ENCODE data around the gene HMCN1.
A peak's percentile ranks its signal among the peaks of the same experiment; 100 is the strongest.

HMCN1 gene

DNA sequence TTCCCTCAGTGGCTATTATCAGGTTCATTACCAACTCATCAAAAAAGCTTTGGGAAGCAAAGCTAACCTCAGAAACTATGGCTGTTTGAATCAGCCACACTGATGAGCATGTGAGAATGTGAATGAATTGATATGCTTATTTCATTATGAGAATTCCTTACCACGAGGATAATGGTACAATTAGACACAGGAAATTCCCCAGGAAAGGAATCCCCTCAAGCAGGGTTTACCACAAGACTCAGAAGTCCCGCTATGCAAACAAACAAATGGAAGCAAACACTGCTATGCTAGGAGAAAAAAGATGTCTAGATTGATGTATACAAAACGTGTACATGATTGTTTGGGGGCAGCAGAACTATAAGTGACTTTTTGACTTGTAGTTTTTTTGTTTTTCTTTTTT lies 205.0 kb downstream of the HMCN1 start:
- no peak overlapping the region for H3K27ac ChIP-seq
- no peak for DNase-seq (ENCODE audit: low read depth, low spot score)

- DNase-seq (ENCODE audit: low read depth, low spot score), result no peak
- H3K27ac ChIP-seq, result no peak overlapping the region
Observed at GRCh38 chr1:185942961-185943360, 208.8 kb downstream of the HMCN1 start.

DNA sequence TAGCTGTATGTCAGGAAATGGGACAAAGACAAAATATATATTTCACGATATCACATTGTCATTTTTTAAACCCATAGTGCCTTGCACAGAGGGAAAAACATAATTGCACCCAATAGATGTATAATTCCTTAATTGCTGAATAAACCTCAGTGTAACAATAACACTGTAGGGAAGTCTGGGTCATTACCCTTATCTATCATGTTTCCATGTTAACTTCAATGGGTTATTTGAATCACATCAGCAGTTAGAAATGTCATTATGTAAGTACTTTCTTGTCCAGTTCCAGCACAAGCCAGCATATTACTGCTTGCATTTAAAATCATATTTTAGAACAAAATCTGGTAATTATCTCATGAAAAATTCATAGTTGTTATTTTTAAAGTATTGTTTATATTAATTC lies 222.7 kb downstream of the HMCN1 start:
- H3K27ac ChIP-seq, result no peak overlapping the region
- no peak for DNase-seq (ENCODE audit: low read depth, low spot score)

GRCh38 chr1:185957441-185958363 lies 223.5 kb downstream of the HMCN1 start:
- no peak overlapping the region for H3K27ac ChIP-seq
- no peak for DNase-seq (ENCODE audit: low read depth, low spot score)

DNA sequence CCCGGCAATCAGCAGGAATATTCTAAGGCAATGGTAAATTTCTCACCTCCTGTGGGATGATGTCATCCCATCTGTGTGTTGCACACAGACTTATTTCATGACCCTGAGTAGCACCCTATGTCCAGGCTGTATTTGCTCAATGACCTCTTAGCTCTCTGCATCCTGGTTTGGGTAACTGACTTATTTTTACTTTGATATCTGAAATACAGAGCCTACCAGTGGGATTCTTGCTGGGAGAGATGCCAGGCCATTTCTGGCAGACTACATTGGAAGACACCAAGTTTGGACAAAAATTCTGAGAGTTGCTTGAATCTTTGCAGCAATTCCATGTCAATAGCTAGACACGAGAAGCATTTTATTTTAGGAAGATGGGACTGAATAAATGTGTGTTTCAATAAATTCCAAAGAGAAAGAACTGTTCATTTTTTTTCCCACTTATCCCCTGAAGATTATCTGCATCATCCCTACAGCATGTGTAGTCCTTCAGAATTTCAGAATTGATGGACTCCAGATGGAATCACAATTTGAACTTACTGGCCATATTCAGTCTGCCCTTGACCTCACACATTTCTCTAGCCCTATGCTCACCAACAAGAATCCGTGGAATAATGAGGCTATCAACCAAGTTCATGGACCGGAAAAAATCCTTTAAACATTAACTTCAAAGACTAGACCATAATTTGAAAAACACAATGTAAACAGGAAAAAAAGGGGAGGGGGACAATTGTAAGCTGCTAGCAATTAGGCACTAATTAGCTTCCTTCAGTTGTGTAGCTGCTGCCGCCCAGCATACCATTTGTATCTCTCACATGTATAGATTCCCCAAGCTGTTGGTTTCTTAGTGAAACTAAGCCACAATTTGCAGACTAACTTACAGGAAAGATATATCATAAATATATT lies 226.5 kb downstream of the HMCN1 start:
- H3K27ac ChIP-seq, result no peak overlapping the region
- no peak for DNase-seq (ENCODE audit: low read depth, low spot score)

DNA sequence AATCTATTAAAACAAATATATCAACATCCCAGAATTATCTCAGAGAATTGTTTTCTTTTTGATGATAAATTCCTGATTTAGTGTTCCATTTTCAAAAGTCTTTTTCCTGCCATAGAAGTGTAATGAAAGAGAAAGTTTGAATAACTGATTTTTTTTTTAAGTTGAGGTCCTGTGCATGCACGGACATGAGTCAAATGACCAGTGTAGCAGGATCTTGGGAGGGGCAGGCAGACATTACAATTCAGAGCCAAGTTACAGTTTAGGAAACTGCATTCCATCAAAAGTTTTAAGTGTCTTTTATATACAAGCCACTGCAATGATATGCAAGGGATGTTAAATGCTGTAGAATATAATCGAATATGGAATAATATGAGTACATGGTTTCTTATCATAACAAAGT lies 227.5 kb downstream of the HMCN1 start:
- peak; percentile 6 for DNase-seq (ENCODE audit: low read depth, low spot score)
- H3K27ac ChIP-seq, result no peak overlapping the region

GRCh38 chr1:185964946-185965345 lies 230.8 kb downstream of the HMCN1 start:
- DNase-seq (ENCODE audit: low read depth, low spot score), result no peak

DNA sequence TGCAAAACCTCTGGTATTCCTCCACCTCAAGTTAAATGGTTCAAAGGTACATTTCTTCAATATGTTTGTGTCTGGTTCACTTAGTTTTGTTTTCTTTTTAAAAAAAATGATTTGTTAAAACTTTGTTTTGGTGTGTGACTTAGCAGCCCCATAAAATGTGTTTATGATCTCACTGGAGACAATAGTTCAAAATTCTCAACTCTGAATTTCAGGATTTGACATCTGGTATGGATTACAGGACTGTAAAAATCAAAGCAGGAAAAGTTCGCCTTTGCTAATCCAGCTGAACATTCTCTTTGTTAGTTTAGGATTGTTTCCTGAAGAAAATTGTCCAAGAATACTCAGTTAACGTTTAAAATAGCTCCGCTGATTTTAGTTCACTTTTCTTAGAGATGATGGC lies 231.7 kb downstream of the HMCN1 start:
- no peak overlapping the region for H3K27ac ChIP-seq
- no peak for DNase-seq (ENCODE audit: low read depth, low spot score)

More at GRCh38 chr1:185964946-185965345, 230.8 kb downstream of the HMCN1 start:
- H3K27ac ChIP-seq, result no peak overlapping the region

DNA sequence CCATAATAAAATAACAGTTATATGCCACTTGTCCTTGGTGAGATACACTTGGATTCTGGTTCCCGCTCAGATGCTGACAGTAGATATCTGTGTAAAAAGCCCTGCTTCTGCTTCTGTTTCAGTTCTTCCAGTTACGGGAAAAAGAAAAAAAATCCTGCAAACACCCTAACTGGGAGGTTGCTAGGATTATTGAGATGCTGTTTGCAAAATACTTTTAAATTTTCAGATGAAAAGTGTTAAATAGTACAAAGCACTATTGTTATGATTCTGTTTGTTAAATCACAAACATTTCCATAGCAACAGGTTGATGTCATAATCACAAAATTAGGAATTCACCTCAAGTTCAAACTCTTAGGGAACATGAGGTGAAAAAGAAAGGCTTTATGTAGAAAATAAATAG lies 232.3 kb downstream of the HMCN1 start:
- H3K27ac ChIP-seq, result no peak overlapping the region
- no peak for DNase-seq (ENCODE audit: low read depth, low spot score)

GRCh38 chr1:185969028-185969427 lies 234.8 kb downstream of the HMCN1 start:
- DNase-seq (ENCODE audit: low read depth, low spot score), result no peak
- H3K27ac ChIP-seq, result no peak overlapping the region

DNA sequence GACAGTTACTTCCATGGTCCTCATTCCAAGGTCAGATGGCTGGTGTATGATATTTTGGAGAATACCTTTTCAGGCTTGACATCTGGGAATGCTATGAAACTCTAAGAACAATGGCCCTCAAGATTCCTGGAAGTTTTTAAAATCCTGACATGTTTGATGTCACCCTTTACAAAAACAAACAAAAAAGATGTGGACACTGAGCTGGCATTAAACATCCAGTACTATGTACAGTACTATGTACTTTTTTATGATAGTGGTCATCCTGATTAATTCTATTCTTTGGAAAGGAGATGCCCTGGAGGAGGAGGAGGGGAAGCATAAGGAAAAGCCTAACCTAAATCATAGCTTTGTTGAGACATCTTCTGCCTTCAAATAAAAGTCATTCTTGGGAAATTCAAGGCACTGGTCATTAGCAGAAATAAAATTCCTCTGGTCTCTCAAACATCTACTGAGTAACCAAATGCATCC lies 235.4 kb downstream of the HMCN1 start:
- no peak overlapping the region for H3K27ac ChIP-seq
- no peak for DNase-seq (ENCODE audit: low read depth, low spot score)

DNA sequence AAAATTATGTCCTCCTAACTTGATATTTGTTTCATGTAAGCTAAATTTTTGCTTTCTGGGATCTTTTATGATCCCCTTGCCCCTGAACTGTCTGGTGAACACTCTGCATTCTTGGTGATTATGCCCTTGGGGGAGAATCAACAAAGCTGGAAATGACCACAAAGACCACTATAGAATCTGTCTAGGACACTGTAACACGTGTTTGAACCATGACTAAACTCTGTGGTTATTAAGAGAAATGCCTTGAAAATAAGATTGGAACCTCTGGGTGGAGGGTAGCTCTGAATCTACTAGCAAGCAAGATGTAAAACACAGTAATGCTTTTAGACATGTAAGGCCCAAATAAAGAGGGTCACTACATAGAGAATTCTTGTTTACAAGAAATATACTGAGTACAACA lies 237.5 kb downstream of the HMCN1 start:
- H3K27ac ChIP-seq, result no peak overlapping the region
- DNase-seq (ENCODE audit: low read depth, low spot score), result no peak

DNA sequence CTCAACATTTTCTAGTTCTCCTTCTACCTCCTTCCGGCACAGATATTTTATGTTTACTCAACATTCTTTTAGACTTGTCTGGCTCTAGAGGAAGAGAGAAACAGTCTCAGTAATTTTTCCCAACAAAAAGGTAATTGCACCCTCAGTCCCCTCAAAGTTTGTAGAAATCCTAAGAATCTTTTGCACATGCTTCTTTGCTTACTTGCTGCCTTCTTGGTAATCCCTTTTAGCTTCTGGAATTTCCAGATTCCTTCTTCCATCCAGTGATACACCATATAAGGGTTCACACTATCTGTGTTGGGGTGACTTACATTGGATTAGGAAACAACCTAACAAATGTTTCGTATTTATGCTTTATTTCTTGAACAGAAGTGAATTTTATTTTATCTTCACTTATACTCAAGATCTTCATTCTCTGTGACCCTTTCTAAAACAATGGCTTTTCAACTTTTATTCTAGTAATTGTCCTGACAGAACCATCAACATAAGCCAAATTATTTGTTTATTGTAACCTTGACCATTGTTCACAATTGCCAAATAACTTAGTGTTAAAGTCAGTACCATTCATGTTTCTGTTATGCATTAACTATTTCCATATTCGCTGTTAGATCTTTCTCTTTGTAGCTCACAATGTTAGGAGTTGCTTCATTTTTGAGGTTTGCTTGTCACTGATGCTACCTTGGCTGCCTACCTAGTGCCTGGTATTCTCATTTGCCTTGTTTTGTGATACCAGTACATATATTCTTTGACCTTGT lies 238.1 kb downstream of the HMCN1 start:
- H3K27ac ChIP-seq, result no peak overlapping the region
- DNase-seq (ENCODE audit: low read depth, low spot score), result no peak

DNA sequence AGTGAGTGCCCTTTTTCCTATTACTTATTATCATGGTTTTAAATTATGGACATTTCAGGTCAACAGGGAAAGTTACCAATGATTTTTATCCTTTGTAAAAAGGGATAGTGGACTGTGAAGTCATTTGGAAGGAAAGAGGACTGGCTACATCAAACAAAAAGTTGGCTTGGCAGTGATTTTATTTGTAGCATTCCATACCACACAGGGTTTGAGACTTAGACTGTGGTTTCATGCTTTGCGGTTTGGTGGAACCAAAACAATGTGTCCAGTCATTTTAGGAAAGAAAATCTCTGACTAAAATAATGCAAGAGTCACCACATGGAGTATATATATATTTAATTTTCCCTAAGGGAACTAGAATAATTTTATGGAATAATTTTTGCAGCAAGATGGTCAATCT lies 239.5 kb downstream of the HMCN1 start:
- no peak overlapping the region for H3K27ac ChIP-seq
- DNase-seq (ENCODE audit: low read depth, low spot score), result peak; percentile 6

- no peak for DNase-seq (ENCODE audit: low read depth, low spot score)
- H3K27ac ChIP-seq, result no peak overlapping the region
Observed at GRCh38 chr1:185974367-185975170, 240.4 kb downstream of the HMCN1 start.

- no peak for DNase-seq (ENCODE audit: low read depth, low spot score)
- no peak overlapping the region for H3K27ac ChIP-seq
Observed at GRCh38 chr1:185980891-185981290, 246.7 kb downstream of the HMCN1 start.

DNA sequence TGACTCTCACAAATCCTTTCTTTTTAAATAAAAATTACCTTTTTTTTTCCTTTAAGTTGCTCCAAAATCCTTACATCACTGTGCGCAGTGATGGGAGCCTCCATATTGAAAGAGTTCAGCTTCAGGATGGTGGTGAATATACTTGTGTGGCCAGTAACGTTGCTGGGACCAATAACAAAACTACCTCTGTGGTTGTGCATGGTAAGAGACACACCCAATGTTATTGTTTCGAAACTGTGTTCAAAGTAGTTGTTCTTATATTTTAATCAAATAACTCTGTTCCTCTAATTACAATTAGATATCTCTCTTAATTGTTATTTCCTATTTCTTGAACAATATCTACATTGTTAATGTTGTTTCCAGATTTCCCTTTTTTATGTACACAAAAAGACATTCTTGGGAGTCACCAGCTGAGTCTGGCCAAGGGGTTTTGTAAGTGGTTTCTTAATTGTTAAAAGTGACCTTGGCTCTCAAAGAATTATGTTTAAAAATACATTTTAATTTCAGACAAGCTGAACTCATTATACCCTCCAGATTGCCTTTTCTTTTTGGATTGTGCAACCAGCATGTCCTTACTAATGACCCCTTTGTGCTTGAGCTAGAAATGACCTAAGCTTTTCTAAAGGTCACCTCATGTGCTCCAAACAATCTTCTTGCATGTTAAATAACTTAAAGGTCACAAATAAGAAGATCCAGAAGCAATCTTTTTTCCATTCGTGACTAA lies 250.1 kb downstream of the HMCN1 start:
- DNase-seq (ENCODE audit: low read depth, low spot score), result no peak
- no peak overlapping the region for H3K27ac ChIP-seq

DNA sequence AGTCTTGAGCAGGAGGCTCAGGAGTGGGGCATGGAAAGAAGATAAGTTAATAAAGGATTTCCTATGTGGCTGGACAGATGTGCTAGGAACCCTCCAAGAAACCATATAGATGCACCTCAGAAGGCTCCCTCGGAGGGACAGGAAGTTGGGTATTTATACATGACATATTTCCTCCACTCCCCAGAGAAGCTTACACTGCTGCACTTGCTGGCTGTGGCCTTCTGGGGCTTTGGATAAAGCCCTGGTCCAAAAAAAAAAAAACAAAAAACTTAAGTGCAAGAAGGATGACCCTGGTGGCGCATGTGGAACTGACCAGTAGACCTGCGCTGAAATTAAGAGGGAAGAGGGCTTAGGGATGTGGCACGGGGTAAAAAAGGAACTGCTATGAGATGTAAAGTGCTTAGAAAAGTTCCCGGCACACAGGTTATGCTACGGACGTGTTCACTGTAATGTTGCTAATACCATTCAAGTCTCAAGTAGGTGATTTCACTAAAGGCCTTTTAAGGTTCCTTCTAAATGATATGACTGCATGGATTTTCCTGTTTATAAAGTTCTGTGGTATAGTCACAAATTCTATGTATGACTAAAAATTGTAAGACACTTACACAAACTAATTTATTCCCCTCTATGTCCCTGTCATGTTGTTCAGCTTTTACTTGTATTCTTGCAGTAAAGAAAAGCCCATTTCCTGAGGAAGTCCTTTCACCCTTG lies 253.6 kb downstream of the HMCN1 start:
- DNase-seq (ENCODE audit: low read depth, low spot score), result no peak
- H3K27ac ChIP-seq, result no peak overlapping the region

All from epithelial cell of prostate (primary cell).